Measurements from ENCODE around the gene DSCAM.
"Not testable (repeated sequence)": the region's sequence is repeated elsewhere in the genome, so short reads cannot be mapped to it uniquely, and the experiment has no call there.

Gene DSCAM

DNA sequence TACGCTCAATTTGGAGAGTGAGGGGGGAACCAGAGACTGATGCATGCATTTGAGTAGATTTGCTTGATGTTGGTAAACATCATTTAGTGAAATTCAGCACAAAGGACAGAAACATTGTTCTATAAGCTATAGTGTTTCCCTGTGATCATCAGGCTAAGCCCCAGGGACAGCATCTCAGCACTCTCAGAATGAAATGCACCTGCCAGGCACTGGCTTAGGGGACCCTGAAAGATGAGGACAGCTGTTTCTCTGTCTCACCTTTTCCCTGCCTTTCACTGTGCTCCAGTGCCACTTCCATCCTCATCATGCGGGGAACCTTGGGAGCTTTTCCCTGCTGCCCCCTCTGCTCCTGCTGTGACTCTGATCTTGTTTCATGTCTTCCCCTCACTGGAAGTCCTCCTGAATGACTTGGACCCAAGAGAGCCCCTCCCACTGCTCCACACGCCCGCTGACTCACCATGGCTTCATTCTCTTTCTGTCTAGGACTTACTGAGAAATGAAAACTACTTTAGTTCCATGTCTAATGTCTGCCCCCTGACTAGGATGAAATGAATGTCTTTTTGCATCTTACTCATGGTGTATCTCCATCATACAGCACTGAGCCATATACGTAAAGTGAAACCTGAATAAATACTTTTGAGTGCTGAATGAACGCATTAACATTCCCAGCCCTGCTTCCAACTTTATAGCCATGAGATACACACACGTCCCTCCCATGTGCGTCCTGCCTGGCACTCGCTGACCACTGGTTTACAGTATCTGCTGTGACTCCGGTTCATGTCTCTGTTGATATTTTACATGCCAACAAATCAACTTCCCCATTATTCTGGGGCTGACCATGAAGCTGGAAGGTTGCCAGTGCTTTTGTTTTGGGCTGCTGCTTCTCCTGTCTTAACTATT lies 797.7 kb downstream of the DSCAM start:
- DNase-seq (ENCODE audit: low read depth) = no peak

- no peak for DNase-seq (ENCODE audit: low read depth)
Observed at GRCh38 chr21:40047993-40048730, 798.8 kb downstream of the DSCAM start.

GRCh38 chr21:40047211-40047610 lies 799.7 kb downstream of the DSCAM start:
- no peak for DNase-seq (ENCODE audit: low read depth)

DNA sequence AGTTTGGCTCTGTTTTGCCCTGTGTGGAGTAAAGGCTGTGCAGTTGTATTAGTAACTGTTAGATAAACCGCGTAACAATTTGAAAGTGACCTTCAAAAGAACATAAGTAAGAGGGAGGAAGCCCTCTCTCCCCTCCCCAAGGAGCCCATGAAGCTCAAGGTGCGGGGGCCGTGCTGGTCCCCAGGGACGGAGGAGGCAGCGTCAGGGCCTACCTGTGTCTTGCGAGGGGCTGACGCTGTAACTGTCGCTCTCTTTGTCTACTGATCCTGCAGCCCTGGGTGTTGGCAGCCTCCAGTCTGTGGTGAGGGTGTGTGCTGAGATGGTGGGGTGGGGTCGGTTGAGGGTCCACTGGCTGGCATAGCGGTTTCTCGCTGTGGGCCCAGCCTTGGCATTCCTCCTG lies 803.1 kb downstream of the DSCAM start:
- DNase-seq (ENCODE audit: low read depth) = no peak

DNA sequence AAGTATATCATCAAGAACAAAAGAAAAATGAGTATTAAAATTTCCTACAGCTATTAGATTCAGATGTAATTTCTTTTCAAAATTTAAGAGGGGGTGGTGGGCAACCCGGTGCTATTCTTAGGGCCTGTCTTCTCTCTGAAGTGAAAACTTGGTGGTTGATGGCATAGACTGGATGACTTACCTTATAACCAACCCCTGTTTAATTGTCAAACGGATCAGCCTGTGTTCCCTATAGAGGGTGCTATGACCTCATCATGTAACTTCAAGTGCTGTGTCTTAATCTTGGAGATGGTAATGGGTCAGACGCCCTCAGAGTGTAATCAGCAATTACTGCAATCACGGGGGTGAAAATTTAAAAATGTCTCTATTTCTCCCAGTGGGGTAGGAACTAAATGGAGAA lies 803.5 kb downstream of the DSCAM start:
- no peak for DNase-seq (ENCODE audit: low read depth)

- DNase-seq (ENCODE audit: low read depth) = no peak
Observed at GRCh38 chr21:40041446-40041845, 805.5 kb downstream of the DSCAM start.

DNA sequence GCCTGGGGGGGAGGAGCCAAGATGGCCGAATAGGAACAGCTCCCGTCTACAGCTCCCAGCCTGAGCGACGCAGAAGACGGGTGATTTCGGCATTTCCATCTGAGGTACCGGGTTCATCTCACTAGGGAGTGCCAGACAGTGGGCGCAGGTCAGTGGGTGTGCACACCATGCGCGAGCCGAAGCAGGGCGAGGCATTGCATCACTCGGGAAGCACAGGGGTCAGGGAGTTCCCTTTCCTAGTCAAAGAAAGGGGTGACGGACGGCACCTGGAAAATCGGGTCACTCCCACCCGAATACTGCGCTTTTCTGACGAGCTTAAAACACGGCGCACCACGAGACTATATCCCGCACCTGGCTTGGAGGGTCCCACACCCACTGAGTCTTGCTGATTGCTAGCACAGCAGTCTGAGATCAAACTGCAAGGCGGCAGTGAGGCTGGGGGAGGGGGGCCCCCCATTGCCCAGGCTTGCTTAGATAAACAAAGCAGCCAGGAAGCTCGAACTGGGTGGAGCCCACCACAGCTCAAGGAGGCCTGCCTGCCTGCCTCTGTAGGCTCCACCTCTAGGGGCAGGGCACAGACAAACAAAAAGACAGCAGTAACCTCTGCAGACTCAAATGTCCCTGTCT lies 813.7 kb downstream of the DSCAM start:
- not testable (repeated sequence) for DNase-seq (ENCODE audit: low read depth)

DNA sequence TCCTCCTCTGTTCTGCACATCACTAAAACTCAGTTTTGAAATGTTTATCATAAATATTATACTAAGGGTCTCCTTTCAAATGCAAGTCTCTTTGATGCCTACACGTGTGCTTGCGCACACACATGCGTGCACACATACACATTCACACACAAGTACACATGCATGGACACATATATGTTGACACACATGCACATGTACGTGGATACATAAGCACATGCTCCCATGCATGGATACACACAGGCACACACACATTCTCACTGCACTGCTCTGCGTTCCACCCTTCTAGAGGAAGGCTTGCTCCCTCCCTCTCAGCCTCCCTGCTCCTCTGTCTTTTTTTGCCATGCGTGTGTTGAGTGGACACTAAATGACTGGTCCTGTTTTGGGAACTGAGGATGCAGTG lies 817.1 kb downstream of the DSCAM start:
- DNase-seq (ENCODE audit: low read depth) = no peak

DNA sequence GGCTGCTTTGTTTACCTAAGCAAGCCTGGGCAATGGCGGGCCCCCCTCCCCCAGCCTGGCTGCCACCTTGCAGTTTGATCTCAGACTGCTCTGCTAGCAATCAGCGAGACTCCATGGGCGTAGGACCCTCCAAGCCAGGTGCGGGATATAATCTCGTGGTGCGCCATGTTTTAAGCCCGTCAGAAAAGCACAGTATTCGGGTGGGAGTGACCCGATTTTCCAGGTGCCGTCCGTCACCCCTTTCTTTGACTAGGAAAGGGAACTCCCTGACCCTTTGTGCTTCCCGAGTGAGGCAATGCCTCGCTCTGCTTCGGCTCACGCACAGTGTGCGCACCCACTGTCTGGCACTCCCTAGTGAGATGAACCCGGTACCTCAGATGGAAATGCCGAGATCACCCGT lies 818.6 kb downstream of the DSCAM start:
- DNase-seq (ENCODE audit: low read depth) = not testable (repeated sequence)

GRCh38 chr21:40021558-40022351 lies 825.2 kb downstream of the DSCAM start:
- DNase-seq (ENCODE audit: low read depth) = no peak

- no peak for DNase-seq (ENCODE audit: low read depth)
Observed at GRCh38 chr21:40020651-40021050, 826.3 kb downstream of the DSCAM start.

GRCh38 chr21:40018871-40019475 lies 828.0 kb downstream of the DSCAM start:
- DNase-seq (ENCODE audit: low read depth) = no peak

- DNase-seq (ENCODE audit: low read depth) = no peak
Observed at GRCh38 chr21:40016667-40017066, 830.3 kb downstream of the DSCAM start.

- no peak for DNase-seq (ENCODE audit: low read depth)
Observed at GRCh38 chr21:40016234-40016633, 830.7 kb downstream of the DSCAM start.

DNA sequence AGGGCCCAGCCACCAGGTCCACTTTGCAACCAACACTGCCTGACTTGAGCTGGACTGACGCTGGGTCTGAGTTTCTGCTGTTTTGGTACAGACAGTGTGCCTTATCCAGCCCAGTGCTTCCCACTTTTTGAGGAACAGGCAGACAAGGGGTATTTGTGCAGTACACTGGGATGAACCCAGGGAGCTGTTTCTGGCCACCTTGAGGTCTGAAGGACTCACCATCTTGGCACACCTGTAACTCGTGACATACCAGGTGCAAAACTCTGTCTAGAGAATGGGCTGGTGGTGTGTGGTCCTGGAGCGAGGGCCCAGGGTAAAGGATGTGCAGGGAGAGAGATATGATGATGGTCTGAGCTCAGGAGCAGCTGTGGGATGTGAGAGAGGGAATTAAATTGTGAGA lies 831.1 kb downstream of the DSCAM start:
- no peak for DNase-seq (ENCODE audit: low read depth)

- DNase-seq (ENCODE audit: low read depth) = no peak
Observed at GRCh38 chr21:40014394-40014793, 832.6 kb downstream of the DSCAM start.

- DNase-seq (ENCODE audit: low read depth) = no peak
Observed at GRCh38 chr21:40013001-40013735, 833.8 kb downstream of the DSCAM start.

DNA sequence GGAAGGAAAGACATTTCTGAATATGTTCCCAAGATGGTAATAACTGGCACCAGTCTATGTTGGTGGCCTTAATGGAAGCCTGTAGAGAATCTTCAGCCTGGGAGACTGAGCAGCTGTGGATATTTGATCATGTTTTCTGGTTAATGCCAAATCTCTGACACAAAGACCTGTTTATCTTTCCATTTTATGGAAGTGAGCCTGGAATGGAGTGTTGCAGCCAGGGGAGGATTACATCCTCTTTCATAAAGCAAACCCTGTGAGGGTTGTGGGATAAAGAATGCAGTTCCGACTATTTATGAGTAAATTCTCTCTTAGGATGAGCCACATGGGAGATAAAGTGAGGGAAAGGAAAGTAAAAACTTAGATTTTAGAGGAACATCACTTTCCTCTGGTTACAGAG lies 835.6 kb downstream of the DSCAM start:
- no peak for DNase-seq (ENCODE audit: low read depth)

DNA sequence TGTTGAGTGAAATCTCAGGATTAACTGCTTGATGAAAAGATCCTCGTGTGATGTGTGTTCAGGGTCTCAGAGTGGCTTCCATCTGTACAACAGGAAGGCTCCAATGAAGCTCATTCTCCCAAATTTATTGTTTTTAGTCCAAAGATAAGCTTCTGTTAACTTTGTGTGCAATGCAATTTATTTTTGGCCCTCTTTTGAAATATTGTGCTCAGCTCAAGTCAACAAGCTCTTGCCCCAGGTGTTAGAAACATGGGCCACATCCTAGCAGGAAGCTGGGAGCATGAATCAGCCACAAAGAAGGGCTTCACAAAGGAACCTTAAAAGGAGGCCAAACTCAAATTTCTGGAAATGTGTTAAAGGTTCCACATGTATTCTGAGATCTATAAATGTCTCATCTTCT lies 844.0 kb downstream of the DSCAM start:
- DNase-seq (ENCODE audit: low read depth) = no peak

- DNase-seq (ENCODE audit: low read depth) = no peak
Observed at GRCh38 chr21:39984286-39984991, 862.5 kb downstream of the DSCAM start.

All from activated T-cell treated with anti-CD3 and anti-CD28 coated beads for 24 hours (primary cell).